K562 (cell line): ENCODE measurements around the gene GASK1A. TPM values are rescaled to one million over a fixed set of nuclear protein-coding genes. Genes with fewer than 3 reads are reported as not detected.

ENCODE experiments used
- ATAC-seq: fragments of 200-7000 bp; cut with Tn5 transposase; 3 replicates; pipeline ENCODE4 v1.9.1; 2020; ENCODE audit warnings: moderate library complexity
- BruUV-seq: library from RNA; stranded (reverse); fragments of 400-500 nt; replicated peaks from 2 replicates; lab custom pipeline; 2021; lab: Mats Ljungman, UMichigan
- CTCF ChIA-PET: fragments of 300-600 bp; formaldehyde crosslinking; extraction: SDS; loops from one replicate; lab custom pipeline; 2021; ENCODE audit warnings: low intra/inter-chr PET ratio; lab: Yijun Ruan, JAX
- POLR2A ChIA-PET: fragments of 300-600, 350-650 bp; sonication (Branson Sonifier 250); formaldehyde crosslinking; extraction: SDS; loops from one replicate; lab custom pipeline; 2021; ENCODE audit warnings: antibody characterized with exemption, inconsistent platforms; lab: Yijun Ruan, JAX
- DNase-seq, 4 experiments: peaks; one replicate each; pipeline versions ENCODE4 v3.0.0 to v3.0.0-alpha.2; 2011 to 2018; ENCODE audit warnings: low spot score in 3 of 4, mixed read lengths in 3 of 4; ENCODE audit errors: extremely low read depth in 1 of 4
- FAIRE-seq: peaks from 2 replicates; lab custom pipeline; 2011; peaks lifted over from hg19 to GRCh38; lab: Jason Lieb, UNC
- H2AFZ ChIP-seq: 2 replicates; pipeline ENCODE4 v1.6.0; 2011; ENCODE audit warnings: low read depth, low read length, control low read depth, inconsistent platforms
- H3K27ac ChIP-seq: fragments of 200-600 bp; 3 replicates; pipeline ENCODE4 v1.8.0; 2011; ENCODE audit warnings: low read depth, mild to moderate bottlenecking, control low read depth, inconsistent platforms, low read length, moderate library complexity, mixed read lengths; ENCODE audit errors: extremely low read depth
- H3K27me3 ChIP-seq, 2 experiments: fragments of 300-600 bp in 1 of 2; 2 replicates in 1 of 2; 3 replicates in 1 of 2; pipeline versions ENCODE4 v1.6.0 to v1.8.0; 2011; ENCODE audit warnings: inconsistent platforms in 2 of 2, low read length in 2 of 2, mild to moderate bottlenecking in 1 of 2, mixed read lengths in 1 of 2, moderate library complexity in 1 of 2; ENCODE audit not compliant: control insufficient read depth in 2 of 2, insufficient read depth in 2 of 2
- H3K36me3 ChIP-seq: fragments of 300-600 bp; 3 replicates; pipeline ENCODE4 v1.8.0; 2011; ENCODE audit warnings: mild to moderate bottlenecking, low read length, inconsistent platforms; ENCODE audit not compliant: control insufficient read depth, insufficient read depth
- H3K4me1 ChIP-seq, 2 experiments: fragments of 200-600 bp in 1 of 2; replicated peaks in 1 of 2; 2 replicates in 1 of 2; 3 replicates in 1 of 2; pipeline versions ENCODE4 v1.5.1 to v1.8.0; 2011; ENCODE audit warnings: inconsistent platforms in 2 of 2, low read length in 2 of 2, mild to moderate bottlenecking in 1 of 2, mixed read lengths in 1 of 2, moderate library complexity in 1 of 2; ENCODE audit not compliant: control insufficient read depth in 2 of 2, insufficient read depth in 2 of 2
- H3K4me2 ChIP-seq: 2 replicates; pipeline ENCODE4 v1.6.1; 2011; ENCODE audit warnings: low read length, control low read depth, inconsistent platforms, mixed read lengths; ENCODE audit not compliant: insufficient read depth
- H3K4me3 ChIP-seq: fragments of 200-600 bp; sonication (generic), shearing (Covaris generic); 2 replicates; pipeline ENCODE4 v1.5.1; 2016; ENCODE audit warnings: control low read depth, inconsistent platforms
- H3K79me2 ChIP-seq: fragments of 200-600 bp; 3 replicates; pipeline ENCODE4 v1.8.0; 2011; ENCODE audit warnings: low read length, inconsistent platforms; ENCODE audit not compliant: control insufficient read depth, insufficient read depth
- H3K9ac ChIP-seq, 2 experiments: 2 replicates each; pipeline versions ENCODE4 v1.6.0 to v1.6.1; 2011; ENCODE audit warnings: low read depth in 2 of 2, low read length in 2 of 2, control low read depth in 1 of 2, inconsistent platforms in 1 of 2, mild to moderate bottlenecking in 1 of 2, mixed read lengths in 1 of 2; ENCODE audit not compliant: insufficient read depth in 1 of 2
- H3K9me1 ChIP-seq: one replicate; pipeline ENCODE4 v1.6.0; 2011; ENCODE audit warnings: inconsistent platforms, mild to moderate bottlenecking, low read length, moderate library complexity; ENCODE audit not compliant: control insufficient read depth, insufficient read depth
- H3K9me3 ChIP-seq: replicated peaks from 2 replicates; pipeline ENCODE4 v1.5.1; 2011; ENCODE audit warnings: low read depth, low read length, inconsistent platforms; ENCODE audit not compliant: control insufficient read depth, insufficient read depth
- H4K20me1 ChIP-seq: replicated peaks from 2 replicates; pipeline ENCODE4 v1.6.1; 2011; ENCODE audit warnings: low read length, inconsistent platforms, mixed read lengths; ENCODE audit not compliant: control insufficient read depth, insufficient read depth
- E2F5 ChIP-seq: sonication (generic); formaldehyde crosslinking; IDR thresholded peaks from 2 replicates; pipeline ENCODE4 v1.8.0; 2022; ENCODE audit warnings: mild to moderate bottlenecking, missing genetic modification reagents
- ELK1 ChIP-seq: sonication (generic); formaldehyde crosslinking; IDR thresholded peaks from 2 replicates; pipeline ENCODE4 v1.8.1; 2022; ENCODE audit warnings: missing genetic modification reagents
- FOS ChIP-seq: IDR thresholded peaks from 3 replicates; pipeline ENCODE4 v1.6.1; 2011; ENCODE audit not compliant: insufficient read length; ENCODE audit errors: extremely low read depth
- HDAC2 ChIP-seq: fragments of 450-650 bp; IDR thresholded peaks from 2 replicates; pipeline ENCODE4 v1.6.1; 2016; ENCODE audit warnings: mild to moderate bottlenecking
- HDAC6 ChIP-seq: IDR thresholded peaks from 2 replicates; pipeline ENCODE4 v1.6.1; 2012; ENCODE audit warnings: low read depth, mild to moderate bottlenecking, control low read depth, inconsistent platforms, low read length, moderate library complexity
- MECOM ChIP-seq: fragments of 250-450 bp; sonication (Bioruptor Pico); IDR thresholded peaks from 2 replicates; pipeline ENCODE4 v1.8.0; 2022; ENCODE audit warnings: inconsistent platforms
- NBN ChIP-seq: fragments of 450-650 bp; IDR thresholded peaks from 2 replicates; pipeline ENCODE4 v1.6.1; 2016; ENCODE audit warnings: low read depth, mild to moderate bottlenecking
- PRPF4 ChIP-seq: fragments of 200-400 bp; formaldehyde crosslinking; IDR thresholded peaks from one replicate; pipeline ENCODE4 v1.6.1; 2017; ENCODE audit warnings: low read length, low read depth, mild to moderate bottlenecking; ENCODE audit not compliant: insufficient read depth, poor library complexity, severe bottlenecking
- TAF1 ChIP-seq: IDR thresholded peaks from 2 replicates; pipeline ENCODE4 v1.6.1; 2011; ENCODE audit warnings: mild to moderate bottlenecking, low read length, moderate library complexity; ENCODE audit not compliant: insufficient read depth, control insufficient read depth, severe bottlenecking; ENCODE audit errors: extremely low read depth
- TAF9B ChIP-seq: fragments of 450-650 bp; IDR thresholded peaks from 2 replicates; pipeline ENCODE4 v1.6.1; 2018; ENCODE audit warnings: mild to moderate bottlenecking; ENCODE audit not compliant: partially characterized antibody
- TCFL5 ChIP-seq: fragments of 250-450 bp; sonication (Bioruptor Pico); conservative IDR thresholded peaks from 2 replicates; pipeline ENCODE4 v1.6.1; 2021; ENCODE audit warnings: mild to moderate bottlenecking, moderate library complexity, matching md5 sums
- TRIM28 ChIP-seq: fragments of 450-650 bp; IDR thresholded peaks from 2 replicates; pipeline ENCODE4 v1.6.1; 2017
- USF2 ChIP-seq: sonication (generic); formaldehyde crosslinking; IDR thresholded peaks from 2 replicates; pipeline ENCODE4 v1.5.0; 2020; ENCODE audit warnings: missing genetic modification reagents
- ZEB2 ChIP-seq: fragments of 450-650 bp; IDR thresholded peaks from 2 replicates; pipeline ENCODE4 v1.6.1; 2016
- ZNF143 ChIP-seq: sonication (generic); formaldehyde crosslinking; IDR thresholded peaks from 2 replicates; pipeline ENCODE4 v1.9.0; 2022; ENCODE audit warnings: mild to moderate bottlenecking, missing genetic modification reagents
- ZNF174 ChIP-seq: fragments of 250-450 bp; sonication (Bioruptor Pico); IDR thresholded peaks from 2 replicates; pipeline ENCODE4 v1.4.0; 2020; ENCODE audit warnings: mild to moderate bottlenecking
- ZNF184 ChIP-seq: sonication (generic); formaldehyde crosslinking; IDR thresholded peaks from 2 replicates; pipeline ENCODE4 v1.5.0; 2020; ENCODE audit warnings: missing genetic modification reagents
- ZNF316 ChIP-seq: fragments of 450-650 bp; IDR thresholded peaks from 2 replicates; pipeline ENCODE4 v1.6.1; 2016
- ZNF764 ChIP-seq: fragments of 250-450 bp; sonication (Bioruptor Pico); IDR thresholded peaks from 2 replicates; pipeline ENCODE4 v1.4.0; 2020; ENCODE audit warnings: low read depth, mild to moderate bottlenecking, moderate library complexity
- WGBS: fragments of 100-300 bp; shearing (Covaris generic); methylation state at CpG from one replicate; pipeline ENCODE4 v1.1.6; 2016; ENCODE audit warnings: low coverage, mixed read lengths; ENCODE audit not compliant: insufficient coverage; ENCODE audit errors: missing lambda C conversion rate; 5-methylcytosine and 5-hydroxymethylcytosine counted together
- in situ Hi-C: fragments of 300-500 bp; cut with MboI; formaldehyde crosslinking; loops from 4 replicates; pipeline ENCODE4 v1.15.0; 2018; ENCODE audit warnings: inconsistent platforms, mixed read lengths
- intact Hi-C: fragments of 100-400 bp; cut with micrococcal nuclease; formaldehyde crosslinking; loops from 2 replicates; pipeline ENCODE4 v1.14.2; 2022
- polyA plus RNA-seq, 8 experiments: library from polyadenylated mRNA; depleted of rRNA in 4 of 8; stranded (reverse) in 5 of 8; unstranded in 3 of 8; fragments of >200 nt; fragmentation: Nextera tagmentation in 2 of 8; fragmentation: Illumina TruSeq in 1 of 8; extraction: Ambion mirVana in 2 of 8; extraction: Trizol in 1 of 8; gene quantifications; 2 replicates each; pipeline versions ENCODE4 v1.2.1 to v1.2.3, GENCODE V29; 2011 to 2014; ENCODE audit warnings: inconsistent platforms in 1 of 8, missing spikeins in 1 of 8
- total RNA-seq, 7 experiments: library from RNA; depleted of rRNA in 6 of 7; stranded (reverse); fragments of >200 nt in 6 of 7; fragmentation: Illumina TruSeq in 2 of 7; extraction: Trizol in 2 of 7; gene quantifications; 2 replicates each; pipeline versions ENCODE4 v1.2.1 to v1.2.3, GENCODE V29; 2011 to 2021; ENCODE audit warnings: low replicate concordance in 1 of 7

Gene GASK1A
- total and polyA plus RNA-seq, 9 of the 15 experiments (the other 6 are each of a cell fraction or from before 2014, with no cell fraction given): 0.04 to 0.11 (median 0.05) TPM; not detected in 5

GRCh38 chr3:43074482-43074881 lies 95.4 kb downstream of the GASK1A start:
- WGBS: 8% methylated on average over 4 of the region's 4 CpGs
- Histone ChIP-seq H3K9me3 (no peaks in the 10 kb centered on the region), H3K27ac (no peak overlapping the region), H3K79me2 (no peaks in the 10 kb centered on the region), H3K4me2 (no peak overlapping the region), H3K36me3 (no peaks in the 10 kb centered on the region), H3K27me3 (peaks cover 0 to 9% of the 10 kb centered on the region in 2 experiments; a peak in 2 of 5 replicates), H3K9me1 (no peaks in the 10 kb centered on the region), H3K4me3 (no peak overlapping the region), H2AFZ (no peak overlapping the region), H4K20me1 (no peaks in the 10 kb centered on the region), H3K4me1 (no peaks in the 10 kb centered on the region), H3K9ac (no peak overlapping the region)
- intact Hi-C loops: loop anchor here (10.0 kb wide), 1 partner anchor 110 kb away; no protein-coding TSS in a partner anchor
- in situ Hi-C loops: no loop called here
- DNase-seq (no peak), FAIRE-seq (no peak), ATAC-seq (no peak)
- CTCF ChIA-PET: no interaction called here
- POLR2A ChIA-PET: interaction anchor here (0.9 kb wide), 1 partner anchor 11 kb away, joined by 5 read pairs; no protein-coding TSS in a partner anchor
- no peak for TF ChIP-seq MECOM
- TF ChIP-seq NBN: no peak
- TF ChIP-seq FOS: no peak
- TF ChIP-seq TAF9B: no peak
- no peak for TF ChIP-seq HDAC2
- no peak for TF ChIP-seq HDAC6
- no peak for TF ChIP-seq USF2
- TF ChIP-seq TRIM28: no peak
- no peak for TF ChIP-seq ZNF764
- TF ChIP-seq ZNF143: no peak
- TF ChIP-seq ELK1 (CRISPR knock-in tag): no peak
- TF ChIP-seq ZNF174: no peak
- TF ChIP-seq TAF1: no peak
- no peak for TF ChIP-seq ZNF316
- no peak for TF ChIP-seq E2F5 (CRISPR knock-in tag)
- TF ChIP-seq TCFL5 (CRISPR knock-in tag): no peak
- TF ChIP-seq ZEB2: no peak
- TF ChIP-seq PRPF4: no peak
- TF ChIP-seq ZNF184 (CRISPR knock-in tag): no peak
- no TSS peak for BruUV-seq
